Panc1 (cell line): Measurements from ENCODE around the gene CIAO2B. TPM values are rescaled to one million over a fixed set of nuclear protein-coding genes. Genes with fewer than 3 reads are reported as not detected.

ENCODE experiments used
- ATAC-seq: fragments of 200-7000 bp; cut with Tn5 transposase; 2 replicates; pipeline ENCODE4 v1.9.1; 2020; ENCODE audit warnings: mild to moderate bottlenecking, moderate library complexity
- BruUV-seq: library from RNA; stranded (reverse); fragments of 400-500 nt; replicated peaks from 2 replicates; lab custom pipeline; 2021; lab: Mats Ljungman, UMichigan
- CTCF ChIA-PET: fragments of 300-600 bp; sonication (Branson Sonifier 250); formaldehyde crosslinking; loops from one replicate; lab custom pipeline; 2022; ENCODE audit warnings: antibody characterized with exemption; lab: Charles Lee
- POLR2A ChIA-PET: fragments of 300-600 bp; sonication (Branson Sonifier 250); formaldehyde crosslinking; loops from one replicate; lab custom pipeline; 2022; ENCODE audit warnings: antibody characterized with exemption; lab: Charles Lee
- DNase-seq: peaks from one replicate; pipeline ENCODE4 v3.0.0-alpha.2; 2010; ENCODE audit warnings: low read depth, low spot score
- H3K27ac ChIP-seq: 2 replicates; pipeline ENCODE4 v1.5.1; 2011; ENCODE audit warnings: mild to moderate bottlenecking, low read length, inconsistent platforms
- H3K27me3 ChIP-seq: fragments of 200-500 bp; sonication (Bioruptor generic); 2 replicates; pipeline ENCODE4 v1.6.0; 2014; ENCODE audit warnings: low read length, inconsistent platforms; ENCODE audit not compliant: control insufficient read depth, insufficient read depth
- H3K36me3 ChIP-seq: fragments of 200-500 bp; sonication (Bioruptor generic); 2 replicates; pipeline ENCODE4 v1.5.1; 2014; ENCODE audit warnings: inconsistent platforms, mild to moderate bottlenecking, low read length, moderate library complexity; ENCODE audit not compliant: control insufficient read depth, insufficient read depth
- H3K4me1 ChIP-seq: 2 replicates; pipeline ENCODE4 v1.5.1; 2011; ENCODE audit warnings: inconsistent platforms, mild to moderate bottlenecking, low read length, moderate library complexity; ENCODE audit not compliant: control insufficient read depth, insufficient read depth
- H3K4me3 ChIP-seq, 2 experiments: 2 replicates each; pipeline ENCODE4 v1.5.1; 2011 to 2012; ENCODE audit warnings: low read depth in 2 of 2, low read length in 2 of 2, mild to moderate bottlenecking in 2 of 2, inconsistent platforms in 1 of 2, moderate library complexity in 1 of 2
- H3K9me3 ChIP-seq: fragments of 200-500 bp; sonication (Bioruptor generic); 2 replicates; pipeline ENCODE4 v1.5.1; 2014; ENCODE audit warnings: low read depth, mild to moderate bottlenecking, inconsistent platforms, low read length, moderate library complexity; ENCODE audit not compliant: control insufficient read depth, insufficient read depth
- CTCF ChIP-seq: fragments of 450-650 bp; IDR thresholded peaks from 2 replicates; pipeline ENCODE4 v1.5.1; 2017; ENCODE audit warnings: mild to moderate bottlenecking
- POLR2AphosphoS5 ChIP-seq: IDR thresholded peaks from 2 replicates; pipeline ENCODE4 v1.6.1; 2012; ENCODE audit warnings: mild to moderate bottlenecking, low read depth, low read length, moderate library complexity
- REST ChIP-seq, 2 experiments: IDR thresholded peaks; 2 replicates each; pipeline ENCODE4 v1.6.1; 2011 to 2012; ENCODE audit warnings: low read depth in 2 of 2, control low read depth in 1 of 2, low read length in 1 of 2, mild to moderate bottlenecking in 1 of 2, moderate library complexity in 1 of 2; ENCODE audit not compliant: insufficient read depth in 1 of 2
- SIN3A ChIP-seq: IDR thresholded peaks from 2 replicates; pipeline ENCODE4 v1.6.1; 2012; ENCODE audit warnings: low read depth, mild to moderate bottlenecking, low read length, moderate library complexity, borderline replicate concordance; ENCODE audit not compliant: insufficient read depth
- TCF7L2 ChIP-seq: IDR thresholded peaks from 2 replicates; pipeline ENCODE4 v1.6.1; 2011; ENCODE audit warnings: mild to moderate bottlenecking, low read depth, low read length, inconsistent platforms
- in situ Hi-C: cut with HindIII; loops from 2 replicates; pipeline ENCODE4 v1.10.0; 2016; ENCODE audit warnings: low sequenced_read_pairs, low pct_unique_long_range_greater_than_20kb
- intact Hi-C: fragments of 100-400 bp; cut with micrococcal nuclease; formaldehyde crosslinking; loops from one replicate; pipeline ENCODE4 v1.10.0; 2022; ENCODE audit not compliant: unreplicated experiment
- total RNA-seq: library from RNA; stranded (reverse); gene quantifications from one replicate; pipeline ENCODE4 v1.2.1, GENCODE V29; 2021; ENCODE audit not compliant: unreplicated experiment

The CIAO2B gene
- total RNA-seq, 1 experiment from 2014 or later: 96.6 TPM

- Histone ChIP-seq H3K9me3 (no peaks in the 10 kb centered on the region), H3K4me3 (no peak overlapping the region), H3K4me1 (no peaks in the 10 kb centered on the region), H3K27ac (no peak overlapping the region), H3K27me3 (no peaks in the 10 kb centered on the region), H3K36me3 (no peaks in the 10 kb centered on the region)
- TF ChIP-seq SIN3A (no peak), TCF7L2 (no peak), POLR2AphosphoS5 (no peak), CTCF (no peak), REST (IDR thresholded peaks at IDR 0.05; ENCODE audit: insufficient read depth in 1 of 2, low read depth in 2 of 2, low read length in 1 of 2) (no peak)
- ChIA-PET CTCF (no interaction called here), POLR2A (interaction anchor here (0.5 kb wide), 1 partner anchor 58 kb away, joined by 3 read pairs; no protein-coding TSS in a partner anchor)
- intact Hi-C loops: no loop called here
- BruUV-seq: no TSS peak
- no peak for ATAC-seq
- in situ Hi-C loops: no loop called here
- no peak for DNase-seq
Observed at GRCh38 chr16:66891797-66892196, 42.4 kb downstream of the CIAO2B start.

GRCh38 chr16:66891360-66891759 is 42.8 kb downstream of the CIAO2B start:
- H3K9me3 ChIP-seq: no peaks in the 10 kb centered on the region
- no peaks in the 10 kb centered on the region for H3K27me3 ChIP-seq
- intact Hi-C loops (no loop called here), in situ Hi-C loops (no loop called here)
- ChIA-PET CTCF (no interaction called here), POLR2A (no interaction called here)
- H3K4me1 ChIP-seq: no peaks in the 10 kb centered on the region
- no peak for TF ChIP-seq REST (IDR thresholded peaks at IDR 0.05; ENCODE audit: insufficient read depth in 1 of 2, low read depth in 2 of 2, low read length in 1 of 2)
- TF ChIP-seq POLR2AphosphoS5: no peak
- no peak for TF ChIP-seq SIN3A
- no peak for TF ChIP-seq CTCF
- TF ChIP-seq TCF7L2: no peak
- ATAC-seq: no peak
- no peaks in the 10 kb centered on the region for H3K36me3 ChIP-seq
- BruUV-seq: no TSS peak
- H3K4me3 ChIP-seq: no peak overlapping the region
- no peak overlapping the region for H3K27ac ChIP-seq
- no peak for DNase-seq
